GM13977 (cell line): Measurements from ENCODE around the gene USP49.

Experiments used
- DNase-seq: peaks from one replicate; pipeline ENCODE4 v3.0.0; 2012; ENCODE audit warnings: low spot score
- CTCF ChIP-seq: IDR thresholded peaks from 2 replicates; pipeline ENCODE4 v1.5.1; 2012; ENCODE audit warnings: mild to moderate bottlenecking, control low read depth; ENCODE audit not compliant: insufficient read depth; ENCODE audit errors: extremely low read depth, missing control alignments
- in situ Hi-C: fragments of 300-500 bp; cut with MboI; formaldehyde crosslinking; loops from one replicate; pipeline ENCODE4 v1.12.0; 2022; ENCODE audit warnings: low sequenced_read_pairs, low pct_unique_long_range_greater_than_20kb, mixed read lengths, inconsistent platforms; ENCODE audit not compliant: unreplicated experiment

USP49 gene

GRCh38 chr6:41811095-41811494 lies 84.1 kb downstream of the USP49 start:
- no peak for TF ChIP-seq CTCF
- no peak for DNase-seq
- in situ Hi-C loops: no loop called here

- DNase-seq: no peak
- TF ChIP-seq CTCF: no peak
- in situ Hi-C loops: no loop called here
Measured at GRCh38 chr6:41805830-41806774, 89.1 kb downstream of the USP49 start.

GRCh38 chr6:41801380-41801779 lies 93.8 kb downstream of the USP49 start:
- no peak for DNase-seq
- TF ChIP-seq CTCF: peak; percentile 48
- in situ Hi-C loops: no loop called here

- no peak for DNase-seq
- in situ Hi-C loops: no loop called here
- TF ChIP-seq CTCF: no peak
Measured at GRCh38 chr6:41799559-41799911, 95.6 kb downstream of the USP49 start.

- no peak for TF ChIP-seq CTCF
- in situ Hi-C loops: no loop called here
- DNase-seq: no peak
Measured at GRCh38 chr6:41798901-41799558, 96.1 kb downstream of the USP49 start.

GRCh38 chr6:41796474-41796873 lies 98.7 kb downstream of the USP49 start:
- DNase-seq: no peak
- no peak for TF ChIP-seq CTCF
- in situ Hi-C loops: no loop called here
